Cardiac muscle cell (in vitro differentiated cells and primary cell): ENCODE data around the gene IMMP2L. TPM values are rescaled to one million over a fixed set of nuclear protein-coding genes. Genes with fewer than 3 reads are reported as not detected.

Experiments used
- DNase-seq, 2 donors: peaks; one replicate each; pipeline versions ENCODE4 v3.0.0 to v3.0.0-alpha.2; 2010 to 2017; ENCODE audit warnings: low read depth in 1 of 2, low spot score in 1 of 2
- H3K27ac ChIP-seq: fragments of 200-600 bp; sonication (generic); 2 replicates; pipeline ENCODE4 v1.5.1; 2016
- H3K27me3 ChIP-seq: fragments of 200-600 bp; sonication (generic); 2 replicates; pipeline ENCODE4 v1.6.0; 2016; ENCODE audit warnings: control low read depth
- H3K36me3 ChIP-seq: fragments of 200-600 bp; sonication (generic); 2 replicates; pipeline ENCODE4 v1.5.1; 2016; ENCODE audit warnings: control low read depth
- H3K4me1 ChIP-seq: fragments of 200-600 bp; sonication (generic); 2 replicates; pipeline ENCODE4 v1.8.1; 2017; ENCODE audit warnings: low read depth, mild to moderate bottlenecking, mixed run types
- H3K4me3 ChIP-seq: fragments of 200-600 bp; sonication (generic); 2 replicates; pipeline ENCODE4 v1.5.1; 2016; ENCODE audit warnings: mild to moderate bottlenecking
- H3K9me3 ChIP-seq: fragments of 200-600 bp; sonication (generic); 2 replicates; pipeline ENCODE4 v1.5.1; 2017; ENCODE audit warnings: low read depth, mild to moderate bottlenecking, control low read depth
- polyA plus RNA-seq: library from polyadenylated mRNA; unstranded; fragments of >200 nt; fragmentation: Nextera tagmentation; extraction: Ambion mirVana; gene quantifications from 2 replicates; pipeline ENCODE4 v1.2.1, GENCODE V29; 2016
- total RNA-seq: library from RNA; depleted of rRNA; stranded (reverse); fragments of >200 nt; gene quantifications from 2 replicates; pipeline ENCODE4 v1.2.3, GENCODE V29; 2016
- TF ChIP-seq, protein P1 (sequence below): IDR thresholded peaks from 2 replicates; pipeline ENCODE4 v1.5.1; 2012; ENCODE audit warnings: low read depth, mild to moderate bottlenecking, low read length

Gene IMMP2L
- total and polyA plus RNA-seq, 2 experiments from 2014 or later: 6.0 to 11.9 TPM

DNA sequence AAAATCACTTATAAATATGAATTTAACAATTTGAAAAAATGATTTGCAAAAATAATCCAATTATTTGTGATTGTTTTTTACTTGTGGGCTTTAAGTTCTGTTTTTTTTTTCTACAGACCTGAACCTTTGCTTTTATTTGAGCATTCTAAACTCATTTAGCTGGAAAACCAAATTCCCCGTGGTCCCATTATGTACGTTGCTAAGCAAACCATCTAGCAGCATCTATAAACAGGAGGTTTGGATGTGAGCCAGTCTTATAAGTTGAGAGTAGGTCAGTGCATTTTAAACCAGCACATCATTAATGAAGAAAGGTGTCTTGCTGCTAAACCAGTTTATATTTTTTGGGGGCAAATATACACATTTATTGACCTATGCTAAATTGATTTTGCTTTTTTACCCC lies 394.1 kb downstream of the IMMP2L start:
- Histone ChIP-seq H3K9me3 (no peaks in the 10 kb centered on the region), H3K4me3 (no peak overlapping the region), H3K4me1 (no peaks in the 10 kb centered on the region), H3K27ac (no peak overlapping the region), H3K36me3 (no peaks in the 10 kb centered on the region), H3K27me3 (no peaks in the 10 kb centered on the region)
- TF ChIP-seq, protein P1, sequence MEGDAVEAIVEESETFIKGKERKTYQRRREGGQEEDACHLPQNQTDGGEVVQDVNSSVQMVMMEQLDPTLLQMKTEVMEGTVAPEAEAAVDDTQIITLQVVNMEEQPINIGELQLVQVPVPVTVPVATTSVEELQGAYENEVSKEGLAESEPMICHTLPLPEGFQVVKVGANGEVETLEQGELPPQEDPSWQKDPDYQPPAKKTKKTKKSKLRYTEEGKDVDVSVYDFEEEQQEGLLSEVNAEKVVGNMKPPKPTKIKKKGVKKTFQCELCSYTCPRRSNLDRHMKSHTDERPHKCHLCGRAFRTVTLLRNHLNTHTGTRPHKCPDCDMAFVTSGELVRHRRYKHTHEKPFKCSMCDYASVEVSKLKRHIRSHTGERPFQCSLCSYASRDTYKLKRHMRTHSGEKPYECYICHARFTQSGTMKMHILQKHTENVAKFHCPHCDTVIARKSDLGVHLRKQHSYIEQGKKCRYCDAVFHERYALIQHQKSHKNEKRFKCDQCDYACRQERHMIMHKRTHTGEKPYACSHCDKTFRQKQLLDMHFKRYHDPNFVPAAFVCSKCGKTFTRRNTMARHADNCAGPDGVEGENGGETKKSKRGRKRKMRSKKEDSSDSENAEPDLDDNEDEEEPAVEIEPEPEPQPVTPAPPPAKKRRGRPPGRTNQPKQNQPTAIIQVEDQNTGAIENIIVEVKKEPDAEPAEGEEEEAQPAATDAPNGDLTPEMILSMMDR: no peak
- DNase-seq: peak in 1 of 2 donors; percentile 23

- Histone ChIP-seq H3K4me1 (no peaks in the 10 kb centered on the region), H3K9me3 (no peaks in the 10 kb centered on the region), H3K27ac (no peak overlapping the region), H3K4me3 (no peak overlapping the region), H3K27me3 (no peaks in the 10 kb centered on the region), H3K36me3 (no peaks in the 10 kb centered on the region)
- no peak for DNase-seq
- TF ChIP-seq, protein P1: no peak
Observed at GRCh38 chr7:111164442-111164841, 397.9 kb downstream of the IMMP2L start.

DNA sequence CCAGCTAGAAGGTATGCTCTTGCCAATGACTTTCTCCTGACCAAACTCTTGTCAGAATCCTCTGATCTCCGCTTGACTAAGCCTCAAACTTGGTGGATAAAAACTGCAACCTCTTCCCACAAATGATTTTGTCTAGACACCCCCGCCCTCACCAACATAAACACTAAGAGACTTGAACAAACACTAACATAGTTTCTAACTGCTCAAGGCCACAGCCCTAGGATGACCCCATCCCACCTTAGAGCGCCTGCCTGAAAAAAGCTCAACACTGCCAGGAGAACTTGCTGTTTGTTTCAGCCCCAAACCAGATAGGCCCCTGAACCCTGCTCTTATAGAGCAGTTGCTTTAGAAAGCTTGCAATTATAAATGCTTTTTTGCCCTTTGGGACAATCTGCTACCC lies 399.6 kb downstream of the IMMP2L start:
- H3K4me3 ChIP-seq: no peak overlapping the region
- TF ChIP-seq, protein P1: no peak
- no peak overlapping the region for H3K27ac ChIP-seq
- H3K27me3 ChIP-seq: no peaks in the 10 kb centered on the region
- no peaks in the 10 kb centered on the region for H3K36me3 ChIP-seq
- H3K9me3 ChIP-seq: no peaks in the 10 kb centered on the region
- H3K4me1 ChIP-seq: no peaks in the 10 kb centered on the region
- no peak for DNase-seq

- H3K4me3 ChIP-seq: no peak overlapping the region
- no peaks in the 10 kb centered on the region for H3K27me3 ChIP-seq
- DNase-seq: no peak
- no peaks in the 10 kb centered on the region for H3K36me3 ChIP-seq
- H3K4me1 ChIP-seq: no peaks in the 10 kb centered on the region
- TF ChIP-seq, protein P1: no peak
- no peak overlapping the region for H3K27ac ChIP-seq
- no peaks in the 10 kb centered on the region for H3K9me3 ChIP-seq
Observed at GRCh38 chr7:111160297-111160696, 402.0 kb downstream of the IMMP2L start.

DNA sequence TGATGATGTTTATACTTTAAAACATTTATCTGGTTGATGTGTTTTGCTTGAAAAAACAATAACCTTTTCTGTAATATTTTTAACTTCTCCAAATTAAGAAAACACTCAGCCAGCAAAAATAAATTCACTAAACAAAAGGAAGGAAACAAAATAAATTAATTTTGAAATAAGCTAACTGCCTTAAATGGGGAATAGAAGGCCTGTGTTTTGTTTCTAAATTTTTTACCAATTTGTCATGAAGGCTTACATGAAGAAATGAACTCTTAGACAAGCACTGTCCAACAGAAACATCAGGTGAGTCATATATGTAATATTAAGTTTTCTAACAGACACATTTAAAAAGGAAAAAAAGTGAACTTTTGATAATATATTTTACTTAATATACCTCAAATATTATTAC lies 402.9 kb downstream of the IMMP2L start:
- no peaks in the 10 kb centered on the region for H3K27me3 ChIP-seq
- H3K4me3 ChIP-seq: no peak overlapping the region
- no peak overlapping the region for H3K27ac ChIP-seq
- TF ChIP-seq, protein P1: no peak
- H3K36me3 ChIP-seq: no peaks in the 10 kb centered on the region
- H3K9me3 ChIP-seq: no peaks in the 10 kb centered on the region
- H3K4me1 ChIP-seq: no peaks in the 10 kb centered on the region
- DNase-seq: no peak

- Histone ChIP-seq H3K27me3 (no peaks in the 10 kb centered on the region), H3K4me1 (no peaks in the 10 kb centered on the region), H3K36me3 (no peaks in the 10 kb centered on the region), H3K9me3 (no peaks in the 10 kb centered on the region), H3K4me3 (no peak overlapping the region), H3K27ac (no peak overlapping the region)
- DNase-seq: no peak
- TF ChIP-seq, protein P1: no peak
Observed at GRCh38 chr7:111150709-111151108, 411.6 kb downstream of the IMMP2L start.
